ENCODE results near the gene ARAF.

DNA sequence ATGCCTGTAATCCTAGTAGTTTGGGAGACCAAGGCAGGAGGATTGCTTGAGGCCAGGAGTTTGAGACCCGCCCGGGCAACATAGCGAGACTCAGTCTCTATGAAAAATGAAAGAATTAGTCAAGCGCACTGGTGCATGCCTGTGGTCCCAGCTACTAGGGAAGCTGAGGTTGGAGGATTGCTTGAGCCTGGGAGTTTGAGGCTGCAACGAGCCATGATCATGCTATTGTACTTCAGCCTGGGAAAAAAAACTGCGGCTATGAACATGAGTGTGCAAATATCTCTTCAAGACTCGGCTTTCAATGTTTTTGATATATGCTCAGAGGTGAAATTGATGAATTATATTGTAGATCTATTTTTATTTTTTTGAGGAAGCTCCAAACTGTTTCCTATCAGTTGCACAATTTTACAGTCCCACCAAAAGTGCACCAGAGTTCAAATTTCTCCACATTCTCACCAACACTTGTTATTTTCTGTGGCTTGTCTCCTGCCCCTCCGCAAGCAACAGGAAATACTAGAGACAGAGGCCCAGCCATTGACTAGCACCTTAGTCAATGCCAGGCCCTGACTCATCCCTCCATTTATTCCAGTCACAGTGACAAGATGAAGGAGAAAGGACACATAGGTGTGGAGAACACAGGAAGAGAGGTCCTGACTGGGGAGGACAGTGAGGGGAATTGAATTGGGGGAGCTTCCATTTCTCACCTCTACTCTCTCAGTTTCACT, 44.9 kb upstream of the ARAF start:
- TF ChIP-seq, protein P1, sequence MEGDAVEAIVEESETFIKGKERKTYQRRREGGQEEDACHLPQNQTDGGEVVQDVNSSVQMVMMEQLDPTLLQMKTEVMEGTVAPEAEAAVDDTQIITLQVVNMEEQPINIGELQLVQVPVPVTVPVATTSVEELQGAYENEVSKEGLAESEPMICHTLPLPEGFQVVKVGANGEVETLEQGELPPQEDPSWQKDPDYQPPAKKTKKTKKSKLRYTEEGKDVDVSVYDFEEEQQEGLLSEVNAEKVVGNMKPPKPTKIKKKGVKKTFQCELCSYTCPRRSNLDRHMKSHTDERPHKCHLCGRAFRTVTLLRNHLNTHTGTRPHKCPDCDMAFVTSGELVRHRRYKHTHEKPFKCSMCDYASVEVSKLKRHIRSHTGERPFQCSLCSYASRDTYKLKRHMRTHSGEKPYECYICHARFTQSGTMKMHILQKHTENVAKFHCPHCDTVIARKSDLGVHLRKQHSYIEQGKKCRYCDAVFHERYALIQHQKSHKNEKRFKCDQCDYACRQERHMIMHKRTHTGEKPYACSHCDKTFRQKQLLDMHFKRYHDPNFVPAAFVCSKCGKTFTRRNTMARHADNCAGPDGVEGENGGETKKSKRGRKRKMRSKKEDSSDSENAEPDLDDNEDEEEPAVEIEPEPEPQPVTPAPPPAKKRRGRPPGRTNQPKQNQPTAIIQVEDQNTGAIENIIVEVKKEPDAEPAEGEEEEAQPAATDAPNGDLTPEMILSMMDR (conservative IDR thresholded peaks at IDR 0.05 in 1 of 2, IDR thresholded peaks at IDR 0.05 in 1 of 2; ENCODE audit: extremely low read depth in 1 of 2, insufficient read depth in 1 of 2, low read depth in 1 of 2, low read length in 2 of 2), result no peak
- no peak for TF ChIP-seq EZH2 (IDR thresholded peaks at IDR 0.05; ENCODE audit: borderline replicate concordance, low read length)

All from mammary epithelial cell (primary cell).